Smooth muscle cell of the brain vasculature (primary cell): ENCODE results near the gene ITGA2.
"Not testable (repeated sequence)": the region's sequence is repeated elsewhere in the genome, so short reads cannot be mapped to it uniquely, and the experiment has no call there.

Experiments
- DNase-seq: peaks from one replicate; pipeline ENCODE4 v3.0.0-alpha.2; 2012; ENCODE audit warnings: low read depth, low spot score

ITGA2 gene

DNA sequence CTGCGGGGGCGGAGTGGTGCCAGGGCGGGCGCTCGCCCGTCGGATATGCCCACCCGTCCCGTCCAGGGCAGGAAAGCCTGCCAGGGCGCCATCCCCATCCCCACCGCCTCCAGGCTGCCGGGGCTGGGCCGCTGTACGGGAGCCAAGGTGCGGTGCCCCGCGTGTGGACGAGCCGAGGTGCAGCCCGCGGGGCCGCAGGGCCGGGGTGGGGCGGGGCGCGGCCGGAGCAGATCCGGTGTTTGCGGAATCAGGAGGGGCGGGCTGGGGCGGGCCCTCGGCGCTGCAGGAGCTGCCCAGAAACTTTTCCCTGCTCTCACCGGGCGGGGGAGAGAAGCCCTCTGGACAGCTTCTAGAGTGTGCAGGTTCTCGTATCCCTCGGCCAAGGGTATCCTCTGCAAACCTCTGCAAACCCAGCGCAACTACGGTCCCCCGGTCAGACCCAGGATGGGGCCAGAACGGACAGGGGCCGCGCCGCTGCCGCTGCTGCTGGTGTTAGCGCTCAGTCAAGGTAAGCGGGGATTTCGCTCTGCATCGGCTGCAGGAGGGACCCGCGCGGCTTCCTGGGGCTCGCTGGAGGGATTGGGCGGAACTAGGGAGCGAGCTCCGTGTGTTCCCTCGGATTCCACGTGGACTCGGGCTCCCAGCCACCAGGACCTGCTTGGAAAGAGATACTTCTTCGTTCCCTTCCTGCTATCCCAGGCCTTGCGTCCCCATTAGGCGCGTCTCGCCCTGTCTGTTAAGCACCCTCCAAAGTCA is at the start of gene ITGA2:
Gene ITGA2 (plus strand): TSS at position 328 of the 756 bp plus-strand sequence. CDS start 117 bp downstream, at position 445.
- no peak for DNase-seq

GRCh38 chr5:52943285-52943684 is 45.9 kb upstream of the ITGA2 start:
- no peak for DNase-seq

DNA sequence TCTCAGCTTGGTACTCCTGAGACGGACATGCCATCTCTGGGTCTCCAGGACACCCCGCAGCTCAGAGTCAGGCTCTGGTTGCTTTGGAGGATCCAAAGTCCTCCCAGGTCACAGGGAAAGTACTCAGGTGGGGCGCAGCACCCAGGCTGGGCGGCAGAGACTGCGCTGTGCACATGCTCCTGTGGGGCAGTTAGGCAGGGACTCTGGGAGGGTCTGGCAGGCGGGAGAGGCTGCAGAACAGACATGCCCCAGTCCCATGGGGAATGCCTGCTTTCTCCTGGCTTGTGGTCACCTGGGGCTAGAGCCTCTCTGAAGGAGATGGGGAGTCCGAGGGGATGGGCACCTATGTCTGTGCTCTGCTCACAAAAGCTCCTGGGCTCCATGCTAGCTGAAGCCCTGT is 45.3 kb upstream of the ITGA2 start:
- no peak for DNase-seq

DNA sequence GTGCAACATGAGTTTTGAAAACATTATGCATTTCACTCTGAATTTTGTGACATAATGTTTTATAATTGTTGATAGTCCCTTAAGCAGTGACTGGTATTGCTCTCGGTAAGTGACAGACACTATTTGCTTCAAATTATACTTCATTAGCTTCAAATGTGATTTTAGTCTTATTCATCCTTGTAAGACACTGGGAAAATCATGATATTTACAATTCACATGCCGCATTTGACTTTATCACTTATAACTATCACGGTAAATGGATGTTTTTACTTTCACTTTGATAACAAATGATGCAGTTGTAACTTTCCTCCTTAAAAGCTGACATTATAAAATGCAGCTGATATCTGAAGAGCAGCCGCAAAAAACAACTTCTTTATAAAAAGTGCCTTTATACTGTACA is 44.1 kb upstream of the ITGA2 start:
- DNase-seq, result no peak

- no peak for DNase-seq
Measured at GRCh38 chr5:52947208-52947607, 41.9 kb upstream of the ITGA2 start.

GRCh38 chr5:52947851-52948250 is 41.3 kb upstream of the ITGA2 start:
- DNase-seq, result no peak

GRCh38 chr5:52948418-52949076 is 40.6 kb upstream of the ITGA2 start:
- peak; percentile 83 for DNase-seq

DNA sequence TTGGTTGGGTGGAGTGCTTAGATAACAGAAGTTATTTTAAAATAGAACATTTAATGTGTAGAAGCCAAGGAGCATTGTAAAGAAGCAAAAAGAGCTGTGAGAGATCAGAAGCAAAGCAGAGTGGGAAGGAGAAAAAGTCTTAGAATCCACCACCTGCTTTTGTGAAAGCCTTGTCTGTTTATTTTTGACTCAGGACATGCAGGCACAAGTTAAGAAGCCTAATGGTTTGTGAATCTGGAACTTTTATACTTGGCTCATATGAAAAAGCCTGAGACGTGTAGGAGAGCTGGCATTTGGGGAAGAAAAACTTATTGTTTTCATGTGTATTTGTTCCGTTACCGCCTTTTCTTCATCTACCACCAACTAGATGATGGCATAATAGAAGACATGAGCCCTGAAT is 38.5 kb upstream of the ITGA2 start:
- no peak for DNase-seq

DNA sequence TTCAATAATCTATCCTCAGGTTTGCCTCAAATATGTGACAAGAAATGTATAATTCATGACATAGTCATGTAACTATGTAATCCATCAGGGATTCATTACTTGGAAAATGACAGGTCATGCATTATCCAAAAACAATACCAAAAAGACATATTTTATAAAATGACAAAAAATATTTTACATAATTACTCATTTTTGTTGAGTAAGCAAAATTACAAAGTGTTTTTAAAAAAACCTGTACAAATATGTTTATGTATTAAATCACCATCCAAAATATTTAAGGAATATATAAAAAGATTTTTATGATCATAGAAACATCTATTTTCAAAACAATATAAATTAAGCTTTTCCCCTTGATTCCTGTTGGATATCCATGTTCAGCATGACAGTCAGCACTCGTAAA is 36.7 kb upstream of the ITGA2 start:
- DNase-seq, result no peak

DNA sequence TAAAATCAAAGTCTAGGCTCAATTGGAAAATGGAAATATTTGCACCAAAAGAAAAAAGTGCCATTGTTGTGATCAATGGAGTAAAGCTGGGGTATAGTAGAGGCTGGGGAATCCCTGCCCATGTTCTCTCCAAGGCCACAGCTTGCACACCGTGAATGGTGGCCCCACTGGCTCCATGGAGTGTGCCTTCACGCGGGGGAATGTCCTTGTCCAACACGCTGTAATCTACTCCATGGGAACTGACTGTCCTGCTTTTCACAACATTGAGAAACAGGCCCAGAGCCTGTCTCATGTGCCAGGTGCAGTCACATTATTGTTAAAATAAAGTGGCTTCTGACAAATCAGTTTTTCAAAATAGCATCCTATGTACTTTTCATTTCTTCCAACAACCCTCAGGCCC is 33.1 kb upstream of the ITGA2 start:
- DNase-seq, result no peak

DNA sequence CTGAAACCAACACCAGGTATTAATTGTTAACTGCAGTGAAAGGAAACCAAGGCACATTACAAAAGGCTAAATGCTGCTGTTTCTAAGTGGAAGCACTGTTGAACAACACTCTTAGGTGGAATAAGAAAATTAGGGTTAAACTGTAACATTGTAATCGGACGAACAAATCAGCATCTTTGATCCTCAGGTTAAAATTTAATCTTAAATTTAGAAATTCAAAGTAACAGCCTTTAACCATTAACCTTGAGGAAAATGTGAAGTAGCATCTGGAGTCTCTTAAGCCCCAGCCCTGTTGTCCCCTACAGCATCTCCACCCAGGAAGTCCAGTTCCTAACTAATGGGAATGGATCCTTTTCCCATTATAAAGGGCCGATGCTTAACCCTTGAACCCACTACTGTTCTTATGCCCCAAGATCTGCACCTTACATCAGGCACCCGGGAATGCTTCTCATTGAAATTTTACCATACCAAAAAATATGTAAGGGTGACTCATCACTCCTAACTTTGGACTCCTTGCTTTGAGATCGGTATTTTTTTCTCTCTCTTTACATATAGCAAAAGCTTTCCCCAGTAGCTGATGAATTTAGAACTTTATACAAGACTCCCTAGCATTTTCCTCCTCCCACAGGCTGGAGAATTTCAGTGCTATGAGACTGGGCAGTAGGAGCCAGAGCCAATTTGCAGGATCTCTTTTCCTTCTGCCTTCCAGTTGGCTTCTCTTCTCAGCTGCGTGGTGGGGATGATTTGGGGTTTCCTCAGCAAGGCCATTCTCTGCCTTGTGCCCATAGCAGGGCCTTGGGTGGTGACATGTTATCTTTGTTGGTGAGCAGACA is 32.0 kb upstream of the ITGA2 start:
- no peak for DNase-seq

GRCh38 chr5:52961274-52961681 is 27.9 kb upstream of the ITGA2 start:
- no peak for DNase-seq

DNA sequence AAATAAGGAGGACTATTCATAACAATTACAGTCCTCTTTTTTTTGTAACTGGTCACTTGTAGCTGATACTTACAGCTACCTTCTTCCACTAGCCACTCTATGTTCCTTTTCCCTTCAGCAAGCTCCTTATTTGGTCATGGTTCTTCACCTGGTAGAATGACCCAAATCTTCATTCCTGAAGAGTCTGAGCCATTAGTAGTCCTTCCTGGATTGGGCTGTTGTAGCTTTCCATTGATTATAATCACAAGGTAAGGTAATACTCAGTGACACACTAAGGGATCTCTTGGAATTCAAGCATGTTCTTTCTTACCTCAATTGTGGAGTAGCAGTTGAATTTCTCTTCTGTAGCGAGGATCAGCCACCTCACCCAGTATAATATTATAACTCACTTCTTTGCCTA is 25.5 kb upstream of the ITGA2 start:
- no peak for DNase-seq

DNA sequence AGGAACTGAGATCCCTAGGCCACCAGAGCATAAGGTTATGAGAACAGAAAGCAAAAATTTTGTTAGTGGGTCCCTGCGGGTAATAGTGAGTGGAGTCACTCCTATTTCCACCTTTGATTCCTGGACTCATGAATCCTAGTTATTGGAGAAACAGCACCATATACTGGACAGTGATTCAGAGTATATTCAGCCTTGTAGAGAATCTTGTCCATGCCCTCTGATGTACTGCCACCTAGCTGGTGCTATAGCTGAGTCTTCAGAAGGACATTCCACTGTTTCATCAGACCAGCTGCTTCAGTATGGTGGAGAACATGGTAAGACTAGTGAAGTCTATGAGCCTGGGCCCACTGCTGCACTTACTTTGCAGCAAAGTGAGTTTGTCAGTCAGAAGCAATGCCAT is 25.0 kb upstream of the ITGA2 start:
- DNase-seq, result no peak

DNA sequence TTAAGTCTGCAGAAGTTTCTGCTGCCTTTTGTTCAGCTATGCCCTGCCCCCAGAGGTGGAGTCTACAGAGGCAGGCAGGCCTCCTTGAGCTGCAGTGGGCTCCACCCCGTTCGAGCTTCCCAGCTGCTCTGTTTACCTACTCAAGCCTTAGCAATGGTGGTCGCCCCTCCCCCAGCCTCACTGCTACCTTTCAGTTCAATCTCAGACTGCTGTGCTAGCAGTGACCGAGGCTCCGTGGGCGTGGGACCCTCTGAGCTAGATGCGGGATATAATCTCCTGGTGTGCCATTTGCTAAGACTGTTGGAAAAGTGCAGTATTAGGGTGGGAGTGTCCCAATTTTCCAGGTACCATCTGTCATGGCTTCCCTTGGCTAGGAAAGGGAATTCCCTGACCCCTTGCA is 13.0 kb upstream of the ITGA2 start:
- not testable (repeated sequence) for DNase-seq

- no peak for DNase-seq
Measured at GRCh38 chr5:52977264-52977897, 11.8 kb upstream of the ITGA2 start.

DNA sequence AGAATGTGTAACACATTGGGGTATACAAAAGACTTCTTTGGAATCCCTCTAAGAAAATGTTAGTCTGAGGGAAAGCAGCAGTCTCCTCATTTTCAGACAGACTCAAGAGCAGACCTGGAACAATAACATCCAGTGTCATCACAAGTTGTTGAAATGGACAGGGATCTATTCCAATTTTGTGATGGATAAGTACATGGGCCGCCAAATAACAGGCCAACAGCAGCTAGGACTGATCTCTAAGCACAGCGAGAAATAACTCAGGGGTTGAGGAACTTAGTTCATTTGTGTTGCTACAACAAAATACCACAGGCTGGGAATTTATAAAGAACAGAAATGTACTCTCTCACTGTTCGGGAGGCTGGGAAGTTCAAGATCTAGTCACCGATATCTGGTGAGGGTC is 7.6 kb upstream of the ITGA2 start:
- DNase-seq, result no peak

- no peak for DNase-seq
Measured at GRCh38 chr5:52983731-52984636, 5.2 kb upstream of the ITGA2 start.

DNA sequence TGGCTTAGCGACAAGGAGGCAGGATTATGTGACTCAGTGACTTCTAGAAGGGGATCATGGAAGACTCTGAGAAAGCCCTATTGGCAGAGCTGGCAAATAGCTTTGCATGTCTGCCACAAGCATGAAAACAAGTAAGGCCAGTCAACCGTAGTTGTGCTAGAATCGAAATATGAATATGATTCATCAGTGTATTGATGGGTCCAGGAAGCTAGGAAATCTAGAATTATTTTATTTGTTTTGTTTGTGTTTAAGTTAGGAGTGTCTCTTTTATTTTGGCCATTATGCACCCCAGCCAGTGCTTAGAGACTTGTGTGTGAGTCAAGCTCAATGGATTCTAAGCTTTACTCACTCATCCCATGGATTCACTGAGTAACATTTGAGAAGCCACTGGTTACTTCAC is 3.8 kb upstream of the ITGA2 start:
- no peak for DNase-seq

DNA sequence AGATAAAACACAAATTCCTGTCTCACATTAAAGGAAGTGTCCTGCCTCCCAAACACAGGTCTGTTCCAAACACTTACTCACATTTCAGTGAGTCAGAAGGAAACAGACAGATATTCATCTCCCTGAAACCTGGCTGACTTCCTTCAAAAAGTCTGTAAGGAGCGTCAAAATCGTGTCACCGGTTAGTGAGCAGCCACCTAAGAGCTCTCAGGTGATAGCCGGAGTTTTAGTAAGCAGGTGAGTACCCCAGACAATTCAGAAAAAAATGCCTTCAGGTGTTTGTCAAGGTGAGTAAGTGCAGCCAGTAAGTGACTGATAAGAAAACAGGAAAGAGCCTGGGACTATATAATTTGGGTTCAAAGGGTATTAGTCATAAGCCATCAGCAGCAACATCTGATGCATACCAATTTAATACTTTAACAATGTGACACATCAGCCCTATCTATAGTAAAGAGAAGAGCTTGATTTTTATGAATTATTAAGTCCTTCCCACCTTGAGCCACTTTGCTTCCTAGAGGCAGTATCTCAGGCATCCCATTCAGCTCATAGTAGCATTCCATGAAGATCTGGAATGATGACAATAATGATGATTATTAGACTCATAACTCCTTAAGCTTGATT is 1.3 kb upstream of the ITGA2 start:
- no peak for DNase-seq
